ENCODE measurements around the gene MTA2. TPM values are rescaled to one million over a fixed set of nuclear protein-coding genes. Genes with fewer than 3 reads are reported as not detected.

The MTA2 gene
- total and polyA plus RNA-seq, 2 of the 8 experiments (the other 6 are each of a cell fraction or from before 2014, with no cell fraction given): 25.7 to 114 TPM

- Histone ChIP-seq H3K23ac (ENCODE audit: insufficient read length) (no peak overlapping the region), H4K5ac (ENCODE audit: insufficient read length, low read depth, low read length) (no peak overlapping the region), H3K4me3 (ENCODE audit: extremely low read depth in 1 of 4, insufficient read depth in 2 of 4, low read depth in 3 of 4, low read length in 4 of 4) (peak overlapping the region in 3 of 4 experiments; percentile 2 to 73 (median 25); a peak in 4 of 8 replicates), H3K9me3 (ENCODE audit: insufficient read depth in 2 of 2, low read depth in 1 of 2, low read length in 1 of 2) (no peaks in the 10 kb centered on the region), H4K20me1 (replicated peaks in 1 of 2; ENCODE audit: control insufficient read depth in 1 of 2, insufficient read depth in 2 of 2, low read length in 2 of 2) (no peaks in the 10 kb centered on the region), H3K18ac (ENCODE audit: extremely low read depth, low read length) (no peak overlapping the region), H2BK20ac (ENCODE audit: low read length) (no peak overlapping the region), H4K91ac (replicated peaks; ENCODE audit: insufficient read length, low read length) (peak overlapping the region; percentile 34), H3K4me2 (ENCODE audit: insufficient read depth in 1 of 2, low read depth in 2 of 2, low read length in 2 of 2) (peak overlapping the region in 1 of 2 experiments; percentile 64; a peak in 2 of 4 replicates), H3K27me3 (replicated peaks in 1 of 4; ENCODE audit: control insufficient read depth in 3 of 4, extremely low read depth in 1 of 4, insufficient read depth in 3 of 4, low read length in 3 of 4) (peaks cover 0 to 3% (median 2%) of the 10 kb centered on the region in 4 experiments; a peak in 1 of 7 replicates), H2BK12ac (ENCODE audit: low read depth, low read length) (0 out of 2 replicates have a peak overlapping the region, but pooled peaks have one; percentile 39), H2BK120ac (replicated peaks; ENCODE audit: low read depth, low read length) (no peak overlapping the region), H3K4me1 (replicated peaks in 1 of 4; ENCODE audit: control insufficient read depth in 3 of 4, insufficient read depth in 4 of 4, low read length in 3 of 4) (peaks cover 0 to 19% (median 12%) of the 10 kb centered on the region in 4 experiments; a peak in 6 of 7 replicates), H3K56ac (replicated peaks; ENCODE audit: insufficient read length, low read depth, low read length) (no peak overlapping the region), H3K27ac (ENCODE audit: low read depth, low read length) (no peak overlapping the region), H3K23me2 (ENCODE audit: low read depth, low read length) (peaks cover 9% of the 10 kb centered on the region; the same call in 1 of the 2 replicates), H3K79me1 (ENCODE audit: low read depth, low read length) (no peaks in the 10 kb centered on the region), H2AFZ (ENCODE audit: low read length) (no peak overlapping the region), H2BK5ac (ENCODE audit: low read depth, low read length) (peak overlapping the region; percentile 52; the same call in 1 of the 2 replicates), H4K8ac (ENCODE audit: extremely low read depth, insufficient read depth, low read length) (peak overlapping the region; percentile 4; the same call in 1 of the 2 replicates), H3K36me3 (ENCODE audit: control insufficient read depth in 2 of 4, insufficient read depth in 4 of 4, low read length in 3 of 4) (no peaks in the 10 kb centered on the region; a peak in 1 of 8 replicates), H3K14ac (ENCODE audit: insufficient read length) (no peak overlapping the region), H3K4ac (replicated peaks; ENCODE audit: insufficient read length, low read depth, low read length) (no peak overlapping the region), H3K9ac (replicated peaks in 1 of 4; ENCODE audit: extremely low read depth in 1 of 4, low read depth in 3 of 4, low read length in 3 of 4) (no peak overlapping the region), H3K79me2 (ENCODE audit: control insufficient read depth in 1 of 2, insufficient read depth in 2 of 2, low read length in 2 of 2) (no peaks in the 10 kb centered on the region), H2AK5ac (ENCODE audit: low read depth, low read length) (no peak overlapping the region), H2BK15ac (ENCODE audit: low read length) (0 out of 2 replicates have a peak overlapping the region, but pooled peaks have one; percentile 88)
- POLR2A ChIA-PET (ENCODE audit: partially characterized antibody): interaction anchor here (0.9 to 15.8 kb wide), 9 partner anchors 9 to 93 kb away, joined by 3 to 235 read pairs (median 5); partner anchors contain the start of genes B3GAT3, BSCL2, C11orf98 and CSKMT
- DNase-seq (ENCODE audit: low read depth in 1 of 2, low spot score in 2 of 2) (no peak), FAIRE-seq (no peak)
- WGBS, 2 experiments (ENCODE audit: extremely low coverage in 1 of 2, insufficient coverage in 1 of 2, insufficient read length in 1 of 2, insufficient replicate concordance in 2 of 2, low coverage in 1 of 2, low lambda C conversion rate in 2 of 2, missing lambda C conversion rate in 1 of 2): 84% methylated on average over 12 of the region's 15 CpGs; no CpG with 5 or more reads in 1 of the 2 experiments
- CTCF ChIA-PET (ENCODE audit: partially characterized antibody): interaction anchor here (0.8 to 1.8 kb wide), 6 partner anchors 8 to 187 kb away, joined by 3 to 10 read pairs (median 4); partner anchors contain the start of genes B3GAT3 and MTA2
- no peak for TF ChIP-seq JUN (IDR thresholded peaks at IDR 0.05; ENCODE audit: low read depth, low read length)
- TF ChIP-seq HDAC2 (IDR thresholded peaks at IDR 0.05; ENCODE audit: borderline replicate concordance in 1 of 2, low read depth in 2 of 2, low read length in 2 of 2): no peak
- no peak for TF ChIP-seq SIRT6 (IDR thresholded peaks at IDR 0.05; ENCODE audit: low read length)
- TF ChIP-seq, protein P1, sequence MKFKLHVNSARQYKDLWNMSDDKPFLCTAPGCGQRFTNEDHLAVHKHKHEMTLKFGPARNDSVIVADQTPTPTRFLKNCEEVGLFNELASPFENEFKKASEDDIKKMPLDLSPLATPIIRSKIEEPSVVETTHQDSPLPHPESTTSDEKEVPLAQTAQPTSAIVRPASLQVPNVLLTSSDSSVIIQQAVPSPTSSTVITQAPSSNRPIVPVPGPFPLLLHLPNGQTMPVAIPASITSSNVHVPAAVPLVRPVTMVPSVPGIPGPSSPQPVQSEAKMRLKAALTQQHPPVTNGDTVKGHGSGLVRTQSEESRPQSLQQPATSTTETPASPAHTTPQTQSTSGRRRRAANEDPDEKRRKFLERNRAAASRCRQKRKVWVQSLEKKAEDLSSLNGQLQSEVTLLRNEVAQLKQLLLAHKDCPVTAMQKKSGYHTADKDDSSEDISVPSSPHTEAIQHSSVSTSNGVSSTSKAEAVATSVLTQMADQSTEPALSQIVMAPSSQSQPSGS (IDR thresholded peaks at IDR 0.05; ENCODE audit: low read length): no peak
- no peak for TF ChIP-seq RBBP5 (IDR thresholded peaks at IDR 0.05; ENCODE audit: borderline replicate concordance, low read depth, low read length)
- TF ChIP-seq TBP (IDR thresholded peaks at IDR 0.05; ENCODE audit: low read depth, low read length): no peak
- TF ChIP-seq CBX8 (IDR thresholded peaks at IDR 0.05; ENCODE audit: borderline replicate concordance, low read depth, low read length): no peak
- TF ChIP-seq BRCA1 (IDR thresholded peaks at IDR 0.05; ENCODE audit: low read depth, low read length): no peak
- TF ChIP-seq POU5F1 (IDR thresholded peaks at IDR 0.05; ENCODE audit: low read depth, low read length): no peak
- no peak for TF ChIP-seq ATF3 (IDR thresholded peaks at IDR 0.05; ENCODE audit: insufficient read depth, low read depth, low read length)
These were observed 11.7 kb upstream of the MTA2 start for GRCh38 chr11:62613291-62613778.

Measured in H1 (cell line).